Mammary epithelial cell (primary cell): ENCODE results near the gene ADRA2B.

Experiments used
- EZH2 ChIP-seq: IDR thresholded peaks from 2 replicates; pipeline ENCODE4 v1.6.1; 2012; ENCODE audit warnings: low read length, inconsistent platforms, borderline replicate concordance
- TF ChIP-seq, protein P1 (sequence below), 2 donors: IDR thresholded peaks in 1 of 2; conservative IDR thresholded peaks in 1 of 2; 2 replicates each; pipeline ENCODE4 v1.5.1; 2011 to 2012; ENCODE audit warnings: inconsistent platforms in 2 of 2, low read length in 2 of 2, mild to moderate bottlenecking in 2 of 2, control low read depth in 1 of 2, low read depth in 1 of 2; ENCODE audit not compliant: insufficient read depth in 1 of 2; ENCODE audit errors: extremely low read depth in 1 of 2

DNA sequence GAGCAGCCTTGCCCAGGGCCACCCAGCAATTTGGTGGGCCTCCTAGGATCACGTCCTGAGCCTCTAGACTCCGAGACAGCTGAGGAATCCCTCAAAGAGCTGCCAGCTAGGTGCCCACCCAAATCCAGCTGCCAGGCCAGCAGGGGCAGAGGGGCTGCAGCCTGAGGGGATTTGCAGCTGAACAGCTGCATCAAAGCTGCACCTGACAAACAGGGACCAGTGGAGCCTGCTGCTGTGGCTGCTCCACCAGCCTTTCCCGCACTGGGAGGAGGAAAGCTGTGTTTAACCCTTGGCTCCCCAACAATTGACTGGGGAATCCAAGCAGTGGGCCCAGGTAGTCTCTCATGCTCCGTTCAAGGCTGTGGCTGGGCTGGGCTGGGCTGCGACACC lies 8.2 kb downstream of the ADRA2B start:
- TF ChIP-seq, protein P1, sequence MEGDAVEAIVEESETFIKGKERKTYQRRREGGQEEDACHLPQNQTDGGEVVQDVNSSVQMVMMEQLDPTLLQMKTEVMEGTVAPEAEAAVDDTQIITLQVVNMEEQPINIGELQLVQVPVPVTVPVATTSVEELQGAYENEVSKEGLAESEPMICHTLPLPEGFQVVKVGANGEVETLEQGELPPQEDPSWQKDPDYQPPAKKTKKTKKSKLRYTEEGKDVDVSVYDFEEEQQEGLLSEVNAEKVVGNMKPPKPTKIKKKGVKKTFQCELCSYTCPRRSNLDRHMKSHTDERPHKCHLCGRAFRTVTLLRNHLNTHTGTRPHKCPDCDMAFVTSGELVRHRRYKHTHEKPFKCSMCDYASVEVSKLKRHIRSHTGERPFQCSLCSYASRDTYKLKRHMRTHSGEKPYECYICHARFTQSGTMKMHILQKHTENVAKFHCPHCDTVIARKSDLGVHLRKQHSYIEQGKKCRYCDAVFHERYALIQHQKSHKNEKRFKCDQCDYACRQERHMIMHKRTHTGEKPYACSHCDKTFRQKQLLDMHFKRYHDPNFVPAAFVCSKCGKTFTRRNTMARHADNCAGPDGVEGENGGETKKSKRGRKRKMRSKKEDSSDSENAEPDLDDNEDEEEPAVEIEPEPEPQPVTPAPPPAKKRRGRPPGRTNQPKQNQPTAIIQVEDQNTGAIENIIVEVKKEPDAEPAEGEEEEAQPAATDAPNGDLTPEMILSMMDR (conservative IDR thresholded peaks at IDR 0.05 in 1 of 2, IDR thresholded peaks at IDR 0.05 in 1 of 2; ENCODE audit: extremely low read depth in 1 of 2, insufficient read depth in 1 of 2, low read depth in 1 of 2, low read length in 2 of 2) = no peak
- no peak for TF ChIP-seq EZH2
